ENCODE results near the gene HADH. TPM values are rescaled to one million over a fixed set of nuclear protein-coding genes. Genes with fewer than 3 reads are reported as not detected.
"Not testable (repeated sequence)": the region's sequence is repeated elsewhere in the genome, so short reads cannot be mapped to it uniquely, and the experiment has no call there.

Gene HADH
- total RNA-seq, 1 donor from 2014 or later: 42.8 TPM

DNA sequence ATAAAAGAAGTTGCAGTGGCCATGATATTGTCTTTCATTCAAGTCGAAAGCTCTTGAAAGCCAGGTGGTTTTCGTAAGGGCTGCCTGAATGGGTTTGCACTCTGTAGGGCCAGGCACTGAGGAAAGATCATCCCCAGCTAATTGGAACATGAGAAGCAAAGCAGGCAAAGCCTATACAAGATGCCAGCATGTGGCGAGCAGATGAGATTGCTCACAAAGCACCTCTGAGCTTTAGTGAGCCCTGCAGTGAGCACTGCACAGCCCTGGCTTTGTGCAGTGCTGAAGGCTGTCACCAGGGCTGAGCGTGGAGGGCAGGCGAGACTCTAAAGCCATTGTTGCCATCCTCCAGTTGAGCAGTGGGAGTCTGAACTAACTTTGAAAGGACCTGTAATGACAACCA, 53.8 kb downstream of the HADH start:
- no peak overlapping the region for H3K4me3 Mint-ChIP-seq (ENCODE audit: low read depth)
- H3K4me1 Mint-ChIP-seq (ENCODE audit: low read depth): peaks cover 28% of the 10 kb centered on the region
- H3K27me3 Mint-ChIP-seq (ENCODE audit: low read depth): no peaks in the 10 kb centered on the region
- intact Hi-C loops (cut with micrococcal nuclease): no loop called here
- no peak for DNase-seq (ENCODE audit: low spot score)
- no peak overlapping the region for H3K27ac Mint-ChIP-seq
- H3K9me3 Mint-ChIP-seq: no peaks in the 10 kb centered on the region
- peaks cover 37% of the 10 kb centered on the region for H3K36me3 Mint-ChIP-seq (ENCODE audit: low read depth)

DNA sequence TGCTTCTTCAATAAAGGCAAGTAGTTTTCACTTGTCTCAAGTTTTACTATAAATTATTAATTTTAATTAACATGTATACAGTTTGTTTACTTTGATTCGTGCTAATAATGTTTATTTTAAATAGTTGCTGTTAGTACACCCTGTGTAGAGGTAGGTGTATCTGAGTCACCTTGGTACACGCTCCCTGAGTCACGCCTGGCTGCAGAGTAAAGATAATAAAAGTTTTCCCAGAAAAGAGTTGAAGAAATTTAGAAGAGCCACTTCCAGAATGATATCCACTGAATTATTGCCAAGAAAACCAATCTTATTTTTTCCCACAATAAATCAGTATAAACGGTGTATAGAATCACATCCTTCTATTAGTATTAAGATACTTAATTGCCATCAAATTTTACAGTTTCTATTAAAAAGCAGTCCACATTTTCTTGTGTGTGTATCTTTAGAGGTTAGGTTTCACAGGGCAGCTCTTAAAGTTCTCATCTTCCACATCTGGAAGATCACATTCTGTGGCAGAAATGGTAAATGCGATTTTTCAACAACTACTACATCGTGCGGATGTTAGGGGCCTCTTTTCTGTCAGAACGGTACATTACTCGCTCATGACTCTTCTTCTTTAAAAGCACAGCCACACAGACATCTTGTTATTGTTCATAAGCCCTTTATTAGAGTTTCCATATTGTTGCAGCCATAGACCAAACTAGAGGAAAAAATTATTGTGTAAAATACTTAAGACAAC, 55.4 kb downstream of the HADH start:
- intact Hi-C loops (cut with micrococcal nuclease): no loop called here
- no peaks in the 10 kb centered on the region for H3K27me3 Mint-ChIP-seq (ENCODE audit: low read depth)
- no peak for DNase-seq (ENCODE audit: low spot score)
- H3K36me3 Mint-ChIP-seq (ENCODE audit: low read depth): peaks cover 45% of the 10 kb centered on the region
- no peak overlapping the region for H3K4me3 Mint-ChIP-seq (ENCODE audit: low read depth)
- no peaks in the 10 kb centered on the region for H3K9me3 Mint-ChIP-seq
- peaks cover 42% of the 10 kb centered on the region for H3K4me1 Mint-ChIP-seq (ENCODE audit: low read depth)
- H3K27ac Mint-ChIP-seq: no peak overlapping the region

- no peak overlapping the region for H3K4me3 Mint-ChIP-seq (ENCODE audit: low read depth)
- peak overlapping the region; percentile 51 for H3K27ac Mint-ChIP-seq
- H3K36me3 Mint-ChIP-seq (ENCODE audit: low read depth): peaks cover 40% of the 10 kb centered on the region
- DNase-seq (ENCODE audit: low spot score): no peak
- peaks cover 47% of the 10 kb centered on the region for H3K4me1 Mint-ChIP-seq (ENCODE audit: low read depth)
- no peaks in the 10 kb centered on the region for H3K27me3 Mint-ChIP-seq (ENCODE audit: low read depth)
- intact Hi-C loops (cut with micrococcal nuclease): no loop called here
- H3K9me3 Mint-ChIP-seq: no peaks in the 10 kb centered on the region
Measured at GRCh38 chr4:108045687-108046024, 56.0 kb downstream of the HADH start.

DNA sequence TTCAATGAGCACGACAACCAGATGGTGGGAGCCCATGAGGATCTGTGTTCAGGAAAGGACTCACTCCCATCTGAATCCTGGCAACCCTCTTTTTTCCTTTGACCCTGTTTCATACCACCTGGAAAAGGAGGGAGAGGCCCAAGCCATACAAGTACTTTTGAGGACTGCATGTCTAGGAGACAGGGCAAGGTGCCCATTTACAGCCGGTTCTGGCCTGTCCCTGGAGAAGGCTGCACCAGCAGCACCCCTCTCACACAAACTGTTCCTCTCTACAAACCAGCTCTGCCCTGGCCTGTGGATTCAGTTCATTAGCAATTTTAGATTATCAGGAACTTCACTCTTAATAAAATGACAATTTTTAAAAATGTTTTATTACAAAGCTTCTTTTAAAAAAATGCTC, 57.5 kb downstream of the HADH start:
- intact Hi-C loops (cut with micrococcal nuclease): no loop called here
- no peak for DNase-seq (ENCODE audit: low spot score)
- Mint-ChIP-seq H3K9me3 (no peaks in the 10 kb centered on the region), H3K4me3 (ENCODE audit: low read depth) (no peak overlapping the region), H3K27me3 (ENCODE audit: low read depth) (no peaks in the 10 kb centered on the region), H3K36me3 (ENCODE audit: low read depth) (peaks cover 44% of the 10 kb centered on the region), H3K27ac (no peak overlapping the region), H3K4me1 (ENCODE audit: low read depth) (peaks cover 54% of the 10 kb centered on the region)

DNA sequence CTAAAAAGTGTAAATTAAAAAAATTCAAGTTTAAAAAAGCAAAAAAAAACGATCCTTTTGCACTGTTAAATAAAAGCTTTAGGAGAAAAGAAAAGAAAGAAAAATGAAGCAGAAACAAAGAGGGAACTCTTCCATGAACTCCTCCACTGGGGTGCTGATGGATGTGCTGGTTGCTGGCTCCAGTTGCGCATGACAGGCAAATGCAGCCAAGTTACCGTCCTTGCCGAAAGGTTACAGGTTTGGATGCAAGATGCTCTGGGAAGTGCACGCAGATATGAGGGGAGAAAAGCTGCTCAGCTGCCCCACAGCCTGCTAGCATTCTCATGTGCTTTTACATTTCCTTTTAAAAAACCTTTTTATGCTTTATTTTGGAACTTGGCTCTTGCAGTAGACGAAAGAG, 58.5 kb downstream of the HADH start:
- no peak overlapping the region for H3K4me3 Mint-ChIP-seq (ENCODE audit: low read depth)
- intact Hi-C loops (cut with micrococcal nuclease): no loop called here
- peak overlapping the region; percentile 15 for H3K27ac Mint-ChIP-seq
- H3K36me3 Mint-ChIP-seq (ENCODE audit: low read depth): peaks cover 50% of the 10 kb centered on the region
- no peaks in the 10 kb centered on the region for H3K27me3 Mint-ChIP-seq (ENCODE audit: low read depth)
- DNase-seq (ENCODE audit: low spot score): no peak
- peaks cover 60% of the 10 kb centered on the region for H3K4me1 Mint-ChIP-seq (ENCODE audit: low read depth)
- no peaks in the 10 kb centered on the region for H3K9me3 Mint-ChIP-seq

- intact Hi-C loops (cut with micrococcal nuclease): no loop called here
- Mint-ChIP-seq H3K4me1 (ENCODE audit: low read depth) (peaks cover 60% of the 10 kb centered on the region), H3K36me3 (ENCODE audit: low read depth) (peaks cover 56% of the 10 kb centered on the region)
Measured at GRCh38 chr4:108048997-108049396, 59.3 kb downstream of the HADH start.

DNA sequence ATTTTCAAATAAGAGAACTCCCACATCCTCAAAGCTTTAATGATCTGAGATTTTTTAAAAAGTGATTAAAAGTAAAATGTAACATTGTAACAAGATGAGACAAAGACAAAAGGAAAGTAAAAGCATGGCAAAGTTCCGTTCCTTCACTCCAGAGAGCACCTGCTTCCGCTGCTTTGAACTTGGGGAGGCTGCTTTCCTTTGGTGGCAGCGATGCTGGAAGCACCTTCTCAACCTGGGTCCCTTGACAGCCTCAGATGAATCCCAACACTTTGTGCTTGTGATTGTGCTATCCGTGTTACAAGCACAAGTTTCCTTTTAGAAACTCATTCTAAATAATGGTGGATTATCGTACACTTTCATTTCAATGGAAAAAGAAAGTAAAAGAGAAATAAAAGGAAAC, 59.7 kb downstream of the HADH start:
- Mint-ChIP-seq H3K36me3 (ENCODE audit: low read depth) (peaks cover 59% of the 10 kb centered on the region), H3K27ac (peak overlapping the region; percentile 98), H3K4me1 (ENCODE audit: low read depth) (peaks cover 58% of the 10 kb centered on the region), H3K9me3 (no peaks in the 10 kb centered on the region), H3K27me3 (ENCODE audit: low read depth) (no peaks in the 10 kb centered on the region), H3K4me3 (ENCODE audit: low read depth) (peak overlapping the region; percentile 87)
- intact Hi-C loops (cut with micrococcal nuclease): no loop called here
- peak; percentile 28 for DNase-seq (ENCODE audit: low spot score)

More at GRCh38 chr4:108048997-108049396, 59.3 kb downstream of the HADH start:
- Mint-ChIP-seq H3K27me3 (ENCODE audit: low read depth) (no peaks in the 10 kb centered on the region), H3K27ac (peak overlapping the region; percentile 98), H3K4me3 (ENCODE audit: low read depth) (peak overlapping the region; percentile 87), H3K9me3 (no peaks in the 10 kb centered on the region)
- DNase-seq (ENCODE audit: low spot score): no peak

DNA sequence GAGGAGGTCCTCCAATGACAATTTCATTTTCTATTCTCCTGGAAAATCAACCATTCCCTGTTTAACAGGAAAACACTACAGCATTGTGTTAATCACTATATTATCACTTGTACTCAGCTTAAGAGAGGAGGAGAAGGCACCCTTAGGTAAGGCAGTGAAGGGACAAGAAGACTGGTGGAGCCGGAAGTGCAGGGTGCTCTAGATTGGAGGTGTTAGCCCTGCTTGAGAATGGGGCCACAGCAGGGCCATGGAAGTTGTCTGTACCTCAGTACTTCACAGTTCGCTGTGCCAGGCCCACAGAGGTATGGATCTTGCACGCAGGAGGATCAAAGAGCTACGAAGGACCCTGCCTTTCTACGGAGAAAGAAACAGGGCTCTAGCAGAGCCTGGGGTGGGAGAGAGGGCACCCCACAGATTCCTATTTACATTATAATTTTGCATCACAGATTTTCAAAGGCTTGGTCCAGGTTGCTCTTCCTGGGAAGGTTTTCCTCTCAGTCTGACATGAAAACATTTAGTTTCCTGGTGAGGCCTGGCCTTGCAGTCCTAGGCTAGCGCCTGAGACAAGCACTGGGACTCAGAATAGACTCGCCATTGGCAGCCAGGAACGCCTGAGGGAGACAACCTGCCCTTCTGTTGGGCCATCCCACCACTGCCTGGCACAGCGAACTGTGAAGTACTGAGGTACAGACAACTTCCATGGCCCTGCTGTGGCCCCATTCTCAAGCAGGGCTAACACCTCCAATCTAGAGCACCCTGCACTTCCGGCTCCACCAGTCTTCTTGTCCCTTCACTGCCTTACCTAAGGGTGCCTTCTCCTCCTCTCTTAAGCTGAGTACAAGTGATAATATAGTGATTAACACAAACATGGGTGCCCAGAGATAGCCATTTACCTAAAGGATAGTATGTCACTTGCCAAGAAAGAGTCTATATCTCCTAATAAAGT, 60.8 kb downstream of the HADH start:
- DNase-seq (ENCODE audit: low spot score); H3K9me3 Mint-ChIP-seq; intact Hi-C loops (cut with micrococcal nuclease); H3K27me3 Mint-ChIP-seq (ENCODE audit: low read depth): not testable (repeated sequence)
- H3K27ac Mint-ChIP-seq: peak overlapping the region; percentile 98
- peaks cover 52% of the 10 kb centered on the region for H3K4me1 Mint-ChIP-seq (ENCODE audit: low read depth)
- peaks cover 58% of the 10 kb centered on the region for H3K36me3 Mint-ChIP-seq (ENCODE audit: low read depth)
- H3K4me3 Mint-ChIP-seq (ENCODE audit: low read depth): peak overlapping the region; percentile 87

DNA sequence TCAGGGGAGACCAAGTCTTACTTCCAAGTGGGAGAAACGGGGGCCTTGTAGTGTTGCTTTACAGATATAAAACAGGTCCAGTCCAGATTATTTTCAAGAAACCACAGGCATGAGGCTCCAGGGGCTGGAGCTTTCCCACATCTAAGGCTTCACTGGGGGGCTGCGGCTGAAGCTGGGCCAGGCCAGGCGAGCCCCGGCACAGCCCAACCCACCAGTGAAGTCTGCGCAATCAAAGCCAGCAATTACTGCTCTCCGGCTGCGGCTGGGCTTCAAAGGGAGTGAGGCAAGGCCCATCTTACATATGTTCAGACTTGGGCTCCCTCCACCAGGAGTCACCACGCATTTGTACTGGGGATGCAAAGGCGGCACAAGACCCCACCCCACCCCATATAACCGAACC, 61.7 kb downstream of the HADH start:
- Mint-ChIP-seq H3K36me3 (ENCODE audit: low read depth) (peaks cover 49% of the 10 kb centered on the region), H3K4me3 (ENCODE audit: low read depth) (no peak overlapping the region), H3K27ac (peak overlapping the region; percentile 79), H3K27me3 (ENCODE audit: low read depth) (no peaks in the 10 kb centered on the region), H3K4me1 (ENCODE audit: low read depth) (peaks cover 45% of the 10 kb centered on the region), H3K9me3 (no peaks in the 10 kb centered on the region)
- DNase-seq (ENCODE audit: low spot score): no peak
- intact Hi-C loops (cut with micrococcal nuclease): no loop called here

- Mint-ChIP-seq H3K4me1 (ENCODE audit: low read depth) (peaks cover 45% of the 10 kb centered on the region), H3K27me3 (ENCODE audit: low read depth) (no peaks in the 10 kb centered on the region), H3K27ac (peak overlapping the region; percentile 40), H3K9me3 (no peaks in the 10 kb centered on the region), H3K4me3 (ENCODE audit: low read depth) (no peak overlapping the region), H3K36me3 (ENCODE audit: low read depth) (peaks cover 44% of the 10 kb centered on the region)
- no peak for DNase-seq (ENCODE audit: low spot score)
- intact Hi-C loops (cut with micrococcal nuclease): no loop called here
Measured at GRCh38 chr4:108052558-108053120, 63.0 kb downstream of the HADH start.

- Mint-ChIP-seq H3K27me3 (ENCODE audit: low read depth) (no peaks in the 10 kb centered on the region), H3K36me3 (ENCODE audit: low read depth) (peaks cover 40% of the 10 kb centered on the region), H3K9me3 (no peaks in the 10 kb centered on the region), H3K27ac (peak overlapping the region; percentile 70), H3K4me1 (ENCODE audit: low read depth) (peaks cover 45% of the 10 kb centered on the region), H3K4me3 (ENCODE audit: low read depth) (no peak overlapping the region)
- intact Hi-C loops (cut with micrococcal nuclease): no loop called here
- no peak for DNase-seq (ENCODE audit: low spot score)
Measured at GRCh38 chr4:108053251-108053711, 63.6 kb downstream of the HADH start.

DNA sequence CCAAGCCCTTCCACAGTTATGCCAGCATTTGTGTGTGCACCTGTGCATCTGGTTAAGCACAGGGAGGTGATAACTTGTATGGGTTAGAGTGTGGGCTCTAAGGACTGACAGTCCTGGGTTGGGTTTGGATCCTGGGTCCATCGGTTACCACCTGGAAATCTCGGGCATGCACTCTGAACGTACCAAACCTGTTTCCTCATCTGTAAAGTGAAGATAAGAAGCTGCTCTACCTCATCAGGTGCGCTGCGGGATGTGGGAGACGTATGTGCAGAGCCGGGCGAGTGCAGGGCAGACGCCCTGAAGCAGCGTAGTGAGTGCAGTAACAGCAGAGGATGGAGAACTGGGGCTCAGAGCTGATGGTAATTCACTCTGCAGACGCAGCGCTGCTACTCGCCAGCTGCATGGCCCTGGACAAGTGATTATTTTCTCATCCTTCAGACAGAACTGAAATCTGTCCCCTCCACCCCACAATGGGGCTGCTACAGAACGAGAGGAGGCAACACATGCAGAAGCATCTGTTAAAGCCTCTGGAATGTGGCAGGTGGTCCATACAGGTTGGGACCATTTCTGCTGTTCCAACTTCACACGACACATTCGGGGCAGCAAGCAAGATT, 64.4 kb downstream of the HADH start:
- Mint-ChIP-seq H3K4me1 (ENCODE audit: low read depth) (peaks cover 42% of the 10 kb centered on the region), H3K36me3 (ENCODE audit: low read depth) (peaks cover 32% of the 10 kb centered on the region), H3K4me3 (ENCODE audit: low read depth) (no peak overlapping the region), H3K27ac (peak overlapping the region; percentile 70), H3K27me3 (ENCODE audit: low read depth) (no peaks in the 10 kb centered on the region), H3K9me3 (no peaks in the 10 kb centered on the region)
- intact Hi-C loops (cut with micrococcal nuclease): no loop called here
- DNase-seq (ENCODE audit: low spot score): no peak
